GM12878 (cell line): Measurements from ENCODE around the gene CHRND. TPM values are rescaled to one million over a fixed set of nuclear protein-coding genes. Genes with fewer than 3 reads are reported as not detected.

Experiments used
- ATAC-seq: fragments of 200-7000 bp; cut with Tn5 transposase; 3 replicates; pipeline ENCODE4 v1.9.1; 2020; ENCODE audit warnings: mild to moderate bottlenecking, moderate library complexity
- BruUV-seq: library from RNA; stranded (reverse); fragments of 400-500 nt; replicated peaks from 2 replicates; lab custom pipeline; 2021; lab: Mats Ljungman, UMichigan
- CTCF ChIA-PET: fragments of 300-600 bp; sonication (Branson Sonifier 250); formaldehyde crosslinking; extraction: SDS; loops from one replicate; lab custom pipeline; 2021; ENCODE audit warnings: inconsistent platforms; lab: Yijun Ruan, JAX
- POLR2A ChIA-PET: fragments of 350-600 bp; formaldehyde crosslinking; extraction: SDS; loops from one replicate; lab custom pipeline; 2021; ENCODE audit warnings: inconsistent platforms; lab: Charles Lee
- RAD21 ChIA-PET: fragments of 300-600 bp; sonication (Branson Sonifier 250); formaldehyde crosslinking; loops from one replicate; lab custom pipeline; 2023; ENCODE audit warnings: antibody characterized with exemption; ENCODE audit not compliant: unreplicated experiment; lab: Charles Lee
- SMC1A ChIA-PET: fragments of 300-600 bp; sonication (Branson Sonifier 250); formaldehyde crosslinking; loops from one replicate; lab custom pipeline; 2023; ENCODE audit not compliant: unreplicated experiment, uncharacterized antibody; lab: Charles Lee
- DNase-seq: peaks from one replicate; pipeline ENCODE4 v3.0.0-alpha.2; 2011; ENCODE audit warnings: low read depth, low spot score
- FAIRE-seq: peaks from 3 replicates; lab custom pipeline; 2011; peaks lifted over from hg19 to GRCh38; lab: Jason Lieb, UNC
- H2AFZ ChIP-seq: 2 replicates; pipeline ENCODE4 v1.6.0; 2011; ENCODE audit warnings: low read depth, low read length, control low read depth; ENCODE audit not compliant: control insufficient read depth
- H3K27ac ChIP-seq: 2 replicates; pipeline ENCODE4 v1.5.1; 2011; ENCODE audit warnings: control low read depth; ENCODE audit not compliant: control insufficient read depth, insufficient read depth
- H3K27me3 ChIP-seq, 2 experiments: replicated peaks in 1 of 2; 2 replicates each; pipeline versions ENCODE4 v1.6.0 to v1.6.1; 2011; ENCODE audit warnings: low read length in 1 of 2; ENCODE audit not compliant: control insufficient read depth in 2 of 2, insufficient read depth in 2 of 2
- H3K36me3 ChIP-seq, 2 experiments: 2 replicates each; pipeline ENCODE4 v1.5.1; 2011; ENCODE audit warnings: low read length in 1 of 2; ENCODE audit not compliant: control insufficient read depth in 2 of 2, insufficient read depth in 2 of 2
- H3K4me1 ChIP-seq: 2 replicates; pipeline ENCODE4 v1.6.1; 2011; ENCODE audit warnings: mild to moderate bottlenecking, low read length, moderate library complexity, mixed read lengths; ENCODE audit not compliant: control insufficient read depth, insufficient read depth
- H3K4me2 ChIP-seq: 2 replicates; pipeline ENCODE4 v1.6.0; 2011; ENCODE audit warnings: control low read depth; ENCODE audit not compliant: control insufficient read depth, insufficient read depth
- H3K4me3 ChIP-seq: fragments of 200-600 bp; sonication (generic); 2 replicates; pipeline ENCODE4 v1.5.1; 2016
- H3K79me2 ChIP-seq: 2 replicates; pipeline ENCODE4 v1.6.0; 2011; ENCODE audit warnings: low read length; ENCODE audit not compliant: control insufficient read depth, insufficient read depth
- H3K9ac ChIP-seq: 2 replicates; pipeline ENCODE4 v1.8.0; 2011; ENCODE audit warnings: low read length, control low read depth, mixed read lengths; ENCODE audit not compliant: control insufficient read depth, insufficient read depth
- H3K9me3 ChIP-seq: replicated peaks from 3 replicates; pipeline ENCODE4 v1.5.1; 2011; ENCODE audit warnings: mild to moderate bottlenecking, low read length; ENCODE audit not compliant: control insufficient read depth, insufficient read depth
- H4K20me1 ChIP-seq: 2 replicates; pipeline ENCODE4 v1.6.0; 2011; ENCODE audit not compliant: control insufficient read depth, insufficient read depth
- ATF3 ChIP-seq: IDR thresholded peaks from 2 replicates; pipeline ENCODE4 v1.6.1; 2011; ENCODE audit warnings: low read depth, mild to moderate bottlenecking, low read length, moderate library complexity, borderline replicate concordance; ENCODE audit errors: extremely low read depth
- CEBPB ChIP-seq, 2 experiments: fragments of 150-350 bp in 1 of 2; IDR thresholded peaks; 2 replicates each; pipeline ENCODE4 v1.6.1; 2012 to 2014; ENCODE audit warnings: low read depth in 2 of 2, low read length in 2 of 2, borderline replicate concordance in 1 of 2, inconsistent platforms in 1 of 2
- JUND ChIP-seq: IDR thresholded peaks from 2 replicates; pipeline ENCODE4 v1.6.1; 2012; ENCODE audit warnings: low read depth, mild to moderate bottlenecking, low read length, improper control_type of control experiment, moderate library complexity
- POLR2A ChIP-seq: IDR thresholded peaks from 2 replicates; pipeline ENCODE4 v1.6.1; 2011; ENCODE audit warnings: low read depth, mild to moderate bottlenecking, low read length
- PRDM15 ChIP-seq: fragments of 450-650 bp; formaldehyde crosslinking; IDR thresholded peaks from 2 replicates; pipeline ENCODE4 v1.4.0; 2020; ENCODE audit warnings: mild to moderate bottlenecking, moderate library complexity
- REST ChIP-seq: IDR thresholded peaks from 2 replicates; pipeline ENCODE4 v1.6.1; 2012; ENCODE audit warnings: mild to moderate bottlenecking, low read depth, low read length
- RUNX3 ChIP-seq: IDR thresholded peaks from 2 replicates; pipeline ENCODE4 v1.6.1; 2012; ENCODE audit warnings: low read length, inconsistent platforms
- TCF12 ChIP-seq: IDR thresholded peaks from 2 replicates; pipeline ENCODE4 v1.6.1; 2011; ENCODE audit warnings: low read depth, mild to moderate bottlenecking, low read length
- WGBS: methylation state at CpG from one replicate; pipeline ENCODE4 v1.1.6; 2016; ENCODE audit warnings: low lambda C conversion rate; ENCODE audit not compliant: insufficient replicate concordance, insufficient coverage; ENCODE audit errors: missing lambda C conversion rate; 5-methylcytosine and 5-hydroxymethylcytosine counted together
- in situ Hi-C: fragments of 300-500 bp; cut with MboI; formaldehyde crosslinking; loops from 9 replicates; pipeline ENCODE4 v1.14.3; 2018; ENCODE audit warnings: mixed read lengths
- intact Hi-C: fragments of 100-400 bp; cut with micrococcal nuclease; formaldehyde crosslinking; loops from one replicate; pipeline ENCODE4 v1.14.2; 2022; ENCODE audit not compliant: unreplicated experiment
- polyA plus RNA-seq, 11 experiments: library from polyadenylated mRNA; depleted of rRNA in 4 of 11; unstranded in 6 of 11; stranded (reverse) in 5 of 11; fragments of >200 nt; fragmentation: Nextera tagmentation in 4 of 11; fragmentation: Illumina TruSeq in 1 of 11; extraction: Ambion mirVana in 4 of 11; extraction: Trizol in 1 of 11; gene quantifications; 1 replicate in 1 of 11; 2 replicates in 10 of 11; pipeline versions ENCODE4 v1.2.1 to v1.2.3, GENCODE V29; 2011 to 2016; ENCODE audit warnings: inconsistent platforms in 2 of 11, missing spikeins in 2 of 11, low read depth in 1 of 11
- total RNA-seq, 4 experiments: library from RNA; depleted of rRNA in 3 of 4; stranded (reverse); fragments of >200 nt in 3 of 4; fragmentation: Illumina TruSeq in 1 of 4; extraction: Trizol in 1 of 4; gene quantifications; 2 replicates each; pipeline versions ENCODE4 v1.2.1 to v1.2.3, GENCODE V29; 2013 to 2021
- TF ChIP-seq, protein P1 (sequence below): fragments of 450-650 bp; formaldehyde crosslinking; IDR thresholded peaks from 2 replicates; pipeline ENCODE4 v1.4.0; 2022; ENCODE audit warnings: mild to moderate bottlenecking, moderate library complexity
- TF ChIP-seq, protein P2 (sequence below): fragments of 450-650 bp; IDR thresholded peaks from 2 replicates; pipeline ENCODE4 v1.6.1; 2017; ENCODE audit warnings: mild to moderate bottlenecking, low read depth, inconsistent platforms; ENCODE audit not compliant: poor library complexity, severe bottlenecking

Gene CHRND
- total and polyA plus RNA-seq, 10 of the 15 experiments (the other 5 are each of a cell fraction or from before 2014, with no cell fraction given): not detected

DNA sequence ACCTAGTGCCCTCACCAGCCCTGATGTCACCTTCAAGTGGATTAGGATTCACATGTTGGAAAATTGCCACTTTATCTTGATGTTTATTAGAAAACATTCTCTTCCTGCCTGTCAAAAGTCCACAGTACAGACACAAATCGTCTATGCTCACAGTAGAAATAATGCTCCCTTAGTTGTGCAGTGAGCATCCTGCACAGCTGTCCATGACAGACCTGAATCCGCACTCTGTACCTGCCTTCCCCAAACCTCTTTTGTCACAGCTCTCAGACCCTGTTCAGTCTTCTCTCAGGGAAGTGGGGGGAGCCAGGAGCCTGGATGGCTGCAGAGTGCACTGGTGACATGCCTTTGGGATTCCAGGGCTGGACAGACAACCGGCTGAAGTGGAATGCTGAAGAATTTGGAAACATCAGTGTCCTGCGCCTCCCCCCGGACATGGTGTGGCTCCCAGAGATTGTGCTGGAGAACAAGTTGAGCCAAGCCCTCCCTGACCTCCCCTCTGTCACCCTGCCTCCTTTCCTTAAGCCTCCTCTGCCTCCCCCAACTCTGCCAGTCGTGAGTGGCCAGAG lies 2.0 kb downstream of the CHRND start:
- peaks cover 0 to 4% of the 10 kb centered on the region in 2 experiments; a peak in 3 of 4 replicates for H3K27me3 ChIP-seq
- ChIA-PET SMC1A (no interaction called here), RAD21 (no interaction called here), POLR2A (no interaction called here), CTCF (no interaction called here)
- H4K20me1 ChIP-seq: no peaks in the 10 kb centered on the region
- H3K27ac ChIP-seq: no peak overlapping the region
- no TSS peak for BruUV-seq
- 50% methylated on average over 6 of the region's 6 CpGs for WGBS
- no peaks in the 10 kb centered on the region for H3K36me3 ChIP-seq
- no peak overlapping the region for H3K4me3 ChIP-seq
- H3K79me2 ChIP-seq: no peaks in the 10 kb centered on the region
- no peaks in the 10 kb centered on the region for H3K4me1 ChIP-seq
- DNase-seq: no peak
- FAIRE-seq: no peak
- ATAC-seq: no peak
- no peak overlapping the region for H3K4me2 ChIP-seq
- H2AFZ ChIP-seq: no peak overlapping the region
- in situ Hi-C loops: no loop called here
- H3K9ac ChIP-seq: no peak overlapping the region
- intact Hi-C loops: no loop called here
- H3K9me3 ChIP-seq: no peaks in the 10 kb centered on the region
- TF ChIP-seq, protein P1, sequence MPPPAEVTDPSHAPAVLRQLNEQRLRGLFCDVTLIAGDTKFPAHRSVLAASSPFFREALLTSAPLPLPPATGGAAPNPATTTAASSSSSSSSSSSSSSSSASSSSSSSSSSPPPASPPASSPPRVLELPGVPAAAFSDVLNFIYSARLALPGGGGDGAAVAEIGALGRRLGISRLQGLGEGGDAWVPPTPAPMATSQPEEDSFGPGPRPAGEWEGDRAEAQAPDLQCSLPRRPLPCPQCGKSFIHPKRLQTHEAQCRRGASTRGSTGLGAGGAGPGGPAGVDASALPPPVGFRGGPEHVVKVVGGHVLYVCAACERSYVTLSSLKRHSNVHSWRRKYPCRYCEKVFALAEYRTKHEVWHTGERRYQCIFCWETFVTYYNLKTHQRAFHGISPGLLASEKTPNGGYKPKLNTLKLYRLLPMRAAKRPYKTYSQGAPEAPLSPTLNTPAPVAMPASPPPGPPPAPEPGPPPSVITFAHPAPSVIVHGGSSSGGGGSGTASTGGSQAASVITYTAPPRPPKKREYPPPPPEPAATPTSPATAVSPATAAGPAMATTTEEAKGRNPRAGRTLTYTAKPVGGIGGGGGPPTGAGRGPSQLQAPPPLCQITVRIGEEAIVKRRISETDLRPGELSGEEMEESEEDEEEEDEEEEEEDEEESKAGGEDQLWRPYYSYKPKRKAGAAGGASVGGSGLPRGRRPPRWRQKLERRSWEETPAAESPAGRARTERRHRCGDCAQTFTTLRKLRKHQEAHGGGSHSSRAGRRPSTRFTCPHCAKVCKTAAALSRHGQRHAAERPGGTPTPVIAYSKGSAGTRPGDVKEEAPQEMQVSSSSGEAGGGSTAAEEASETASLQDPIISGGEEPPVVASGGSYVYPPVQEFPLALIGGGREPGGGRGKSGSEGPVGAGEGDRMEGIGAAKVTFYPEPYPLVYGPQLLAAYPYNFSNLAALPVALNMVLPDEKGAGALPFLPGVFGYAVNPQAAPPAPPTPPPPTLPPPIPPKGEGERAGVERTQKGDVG (CRISPR knock-in tag): no peak
- TF ChIP-seq, protein P2, sequence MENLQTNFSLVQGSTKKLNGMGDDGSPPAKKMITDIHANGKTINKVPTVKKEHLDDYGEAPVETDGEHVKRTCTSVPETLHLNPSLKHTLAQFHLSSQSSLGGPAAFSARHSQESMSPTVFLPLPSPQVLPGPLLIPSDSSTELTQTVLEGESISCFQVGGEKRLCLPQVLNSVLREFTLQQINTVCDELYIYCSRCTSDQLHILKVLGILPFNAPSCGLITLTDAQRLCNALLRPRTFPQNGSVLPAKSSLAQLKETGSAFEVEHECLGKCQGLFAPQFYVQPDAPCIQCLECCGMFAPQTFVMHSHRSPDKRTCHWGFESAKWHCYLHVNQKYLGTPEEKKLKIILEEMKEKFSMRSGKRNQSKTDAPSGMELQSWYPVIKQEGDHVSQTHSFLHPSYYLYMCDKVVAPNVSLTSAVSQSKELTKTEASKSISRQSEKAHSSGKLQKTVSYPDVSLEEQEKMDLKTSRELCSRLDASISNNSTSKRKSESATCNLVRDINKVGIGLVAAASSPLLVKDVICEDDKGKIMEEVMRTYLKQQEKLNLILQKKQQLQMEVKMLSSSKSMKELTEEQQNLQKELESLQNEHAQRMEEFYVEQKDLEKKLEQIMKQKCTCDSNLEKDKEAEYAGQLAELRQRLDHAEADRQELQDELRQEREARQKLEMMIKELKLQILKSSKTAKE: no peak
- TF ChIP-seq PRDM15 (CRISPR knock-in tag) (no peak), TCF12 (no peak), REST (no peak), POLR2A (no peak), RUNX3 (no peak), ATF3 (no peak), JUND (no peak), CEBPB (IDR thresholded peaks at IDR 0.05; ENCODE audit: borderline replicate concordance in 1 of 2, low read depth in 2 of 2, low read length in 2 of 2) (no peak)
